ENCODE data around the gene DOK7.

DOK7 gene

DNA sequence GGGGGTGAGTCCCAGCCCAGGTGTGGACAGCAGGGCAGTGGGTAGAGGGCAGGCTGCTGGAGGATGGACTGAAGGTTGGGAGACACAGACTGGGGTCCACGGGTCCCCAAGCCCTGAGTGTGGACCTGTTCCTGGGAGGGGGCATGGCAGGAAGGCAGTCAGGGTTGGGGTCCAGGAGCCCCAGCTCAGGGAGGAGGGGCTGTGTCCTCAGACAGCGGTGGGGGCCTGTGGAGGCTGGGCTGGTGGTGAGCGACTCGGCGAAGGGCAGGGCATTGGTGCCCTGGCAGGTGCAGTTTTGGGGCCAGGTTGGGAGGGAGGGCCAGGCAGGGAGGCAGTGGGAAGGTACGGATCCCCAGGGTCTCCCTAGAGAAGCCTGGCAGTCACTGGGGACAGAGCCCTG, 34.0 kb downstream of the DOK7 start:
- Histone ChIP-seq H3K27me3 (ENCODE audit: insufficient read depth, low read length) (no peaks in the 10 kb centered on the region), H3K4me1 (ENCODE audit: control insufficient read depth in 1 of 2, insufficient read depth in 2 of 2, low read length in 2 of 2) (no peaks in the 10 kb centered on the region), H3K9ac (ENCODE audit: low read length) (no peak overlapping the region), H2BK12ac (ENCODE audit: low read length) (no peak overlapping the region), H3K27ac (ENCODE audit: low read depth, low read length) (no peak overlapping the region), H2AK5ac (ENCODE audit: low read length) (no peak overlapping the region), H4K91ac (ENCODE audit: low read depth, low read length) (no peak overlapping the region), H2AFZ (ENCODE audit: insufficient read depth, low read length, poor library complexity) (no peak overlapping the region), H3K4ac (ENCODE audit: low read depth, low read length) (no peak overlapping the region), H3K36me3 (ENCODE audit: control insufficient read depth in 1 of 2, insufficient read depth in 2 of 2, low read length in 2 of 2) (peaks cover 5 to 13% of the 10 kb centered on the region in 2 experiments), H3K9me3 (ENCODE audit: insufficient read depth, low read depth, low read length) (no peaks in the 10 kb centered on the region), H2BK120ac (ENCODE audit: insufficient read depth, low read length, poor library complexity) (no peak overlapping the region), H3K14ac (ENCODE audit: low read length) (no peak overlapping the region), H3K79me2 (ENCODE audit: control insufficient read depth, insufficient read depth, low read length, poor library complexity) (no peaks in the 10 kb centered on the region), H3K4me2 (ENCODE audit: low read length) (no peak overlapping the region), H3K18ac (ENCODE audit: low read length) (no peak overlapping the region), H4K8ac (ENCODE audit: low read depth, low read length) (no peak overlapping the region), H3K79me1 (ENCODE audit: low read length) (no peaks in the 10 kb centered on the region), H4K12ac (ENCODE audit: low read depth, low read length) (no peak overlapping the region), H3K23ac (ENCODE audit: low read length) (no peak overlapping the region), H3K4me3 (ENCODE audit: low read depth, low read length) (no peak overlapping the region), H2BK5ac (ENCODE audit: low read depth, low read length, poor library complexity) (no peak overlapping the region)
- no CpG with 5 or more reads among the region's 6 CpGs for WGBS (ENCODE audit: extremely low coverage, insufficient coverage, insufficient read length)
- no peak for DNase-seq

DNA sequence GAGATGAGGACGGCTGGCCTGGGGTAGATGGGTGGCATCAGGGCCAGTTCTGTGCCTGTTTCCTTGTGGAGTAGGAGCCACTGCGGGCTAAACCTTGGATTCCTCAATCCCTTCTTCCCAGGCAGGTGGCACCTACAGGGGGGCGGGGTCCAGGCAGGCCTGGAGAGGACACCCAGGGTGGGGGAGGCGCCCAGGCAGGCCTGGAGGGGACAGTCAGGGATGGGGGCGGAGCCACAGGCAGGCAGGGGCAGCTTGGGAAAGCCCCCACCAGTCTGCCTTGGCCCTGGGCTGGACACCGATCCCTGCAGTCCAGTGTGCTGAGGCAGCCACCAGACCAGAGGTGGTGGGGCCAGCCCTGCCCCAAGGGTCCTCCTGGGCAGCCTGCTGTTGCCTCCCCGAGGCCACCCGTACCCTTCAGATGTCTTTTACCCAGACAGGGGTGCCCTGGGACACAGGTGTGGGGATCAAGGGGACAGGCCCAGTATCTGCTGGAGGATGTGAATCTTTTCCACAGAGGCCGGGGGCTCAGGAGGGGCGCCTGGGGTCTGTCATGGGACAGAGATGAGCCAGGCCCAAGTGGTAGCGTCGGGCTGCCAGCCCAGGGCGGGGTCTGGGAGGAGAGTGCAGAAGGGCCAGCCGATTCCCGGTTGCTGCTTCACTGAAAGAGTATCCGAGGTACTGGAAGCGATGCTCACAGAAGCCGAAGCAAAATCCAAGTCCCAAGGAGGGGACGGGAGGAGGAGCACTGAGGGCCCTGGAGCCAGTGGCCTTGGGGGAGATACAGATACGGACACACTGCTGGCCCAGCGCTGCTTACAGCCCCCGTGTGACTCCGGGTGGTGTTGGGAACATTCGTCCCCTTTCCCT, 34.6 kb downstream of the DOK7 start:
- no peaks in the 10 kb centered on the region for H3K27me3 ChIP-seq (ENCODE audit: insufficient read depth, low read length)
- H4K12ac ChIP-seq (ENCODE audit: low read depth, low read length), result no peak overlapping the region
- H4K91ac ChIP-seq (ENCODE audit: low read depth, low read length), result no peak overlapping the region
- no peak overlapping the region for H2BK5ac ChIP-seq (ENCODE audit: low read depth, low read length, poor library complexity)
- no peak overlapping the region for H2AFZ ChIP-seq (ENCODE audit: insufficient read depth, low read length, poor library complexity)
- no peak overlapping the region for H3K18ac ChIP-seq (ENCODE audit: low read length)
- no peak overlapping the region for H2BK12ac ChIP-seq (ENCODE audit: low read length)
- no peak overlapping the region for H4K8ac ChIP-seq (ENCODE audit: low read depth, low read length)
- H3K9ac ChIP-seq (ENCODE audit: low read length), result no peak overlapping the region
- H3K4me3 ChIP-seq (ENCODE audit: low read depth, low read length), result no peak overlapping the region
- H3K79me2 ChIP-seq (ENCODE audit: control insufficient read depth, insufficient read depth, low read length, poor library complexity), result no peaks in the 10 kb centered on the region
- no peaks in the 10 kb centered on the region for H3K9me3 ChIP-seq (ENCODE audit: insufficient read depth, low read depth, low read length)
- no peak overlapping the region for H2BK120ac ChIP-seq (ENCODE audit: insufficient read depth, low read length, poor library complexity)
- no peaks in the 10 kb centered on the region for H3K79me1 ChIP-seq (ENCODE audit: low read length)
- H2AK5ac ChIP-seq (ENCODE audit: low read length), result no peak overlapping the region
- peaks cover 9 to 19% of the 10 kb centered on the region in 2 experiments for H3K36me3 ChIP-seq (ENCODE audit: control insufficient read depth in 1 of 2, insufficient read depth in 2 of 2, low read length in 2 of 2)
- WGBS (ENCODE audit: extremely low coverage, insufficient coverage, insufficient read length), result no CpG with 5 or more reads among the region's 24 CpGs
- H3K27ac ChIP-seq (ENCODE audit: low read depth, low read length), result no peak overlapping the region
- no peak overlapping the region for H3K4ac ChIP-seq (ENCODE audit: low read depth, low read length)
- no peaks in the 10 kb centered on the region for H3K4me1 ChIP-seq (ENCODE audit: control insufficient read depth in 1 of 2, insufficient read depth in 2 of 2, low read length in 2 of 2)
- H3K23ac ChIP-seq (ENCODE audit: low read length), result no peak overlapping the region
- H3K4me2 ChIP-seq (ENCODE audit: low read length), result no peak overlapping the region
- no peak overlapping the region for H3K14ac ChIP-seq (ENCODE audit: low read length)
- peak in 1 of 2 donors; percentile 18 for DNase-seq

DNA sequence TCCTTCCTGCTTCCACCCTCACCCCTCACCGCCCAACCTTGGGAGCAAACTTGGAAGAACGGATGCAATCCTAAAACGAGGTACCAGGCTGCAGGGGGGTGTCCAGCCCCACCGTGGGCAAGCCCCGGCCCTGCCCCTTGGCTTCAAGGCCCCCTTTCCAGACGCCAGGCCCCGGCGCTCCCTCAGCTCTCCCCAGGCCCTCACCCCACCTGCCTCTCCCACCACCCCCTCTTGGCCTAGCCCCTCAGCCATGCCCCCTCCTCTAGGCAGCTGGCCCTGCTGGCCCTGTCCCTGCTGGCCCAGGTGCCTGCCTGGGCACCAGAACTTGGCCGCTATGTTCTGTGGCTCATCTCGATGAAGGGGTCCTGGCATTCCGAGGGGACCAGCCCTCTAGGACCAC, 35.3 kb downstream of the DOK7 start:
- Histone ChIP-seq H3K27me3 (ENCODE audit: insufficient read depth, low read length) (no peaks in the 10 kb centered on the region), H4K12ac (ENCODE audit: low read depth, low read length) (no peak overlapping the region), H3K14ac (ENCODE audit: low read length) (no peak overlapping the region), H3K79me2 (ENCODE audit: control insufficient read depth, insufficient read depth, low read length, poor library complexity) (no peaks in the 10 kb centered on the region), H4K8ac (ENCODE audit: low read depth, low read length) (no peak overlapping the region), H2AK5ac (ENCODE audit: low read length) (no peak overlapping the region), H3K4me1 (ENCODE audit: control insufficient read depth in 1 of 2, insufficient read depth in 2 of 2, low read length in 2 of 2) (no peaks in the 10 kb centered on the region), H2BK120ac (ENCODE audit: insufficient read depth, low read length, poor library complexity) (no peak overlapping the region), H3K18ac (ENCODE audit: low read length) (no peak overlapping the region), H3K27ac (ENCODE audit: low read depth, low read length) (no peak overlapping the region), H3K9me3 (ENCODE audit: insufficient read depth, low read depth, low read length) (no peaks in the 10 kb centered on the region), H3K9ac (ENCODE audit: low read length) (no peak overlapping the region), H3K36me3 (ENCODE audit: control insufficient read depth in 1 of 2, insufficient read depth in 2 of 2, low read length in 2 of 2) (peaks cover 9 to 25% of the 10 kb centered on the region in 2 experiments), H2AFZ (ENCODE audit: insufficient read depth, low read length, poor library complexity) (no peak overlapping the region), H3K4me3 (ENCODE audit: low read depth, low read length) (no peak overlapping the region), H3K79me1 (ENCODE audit: low read length) (no peaks in the 10 kb centered on the region), H3K4ac (ENCODE audit: low read depth, low read length) (no peak overlapping the region), H4K91ac (ENCODE audit: low read depth, low read length) (no peak overlapping the region), H3K23ac (ENCODE audit: low read length) (no peak overlapping the region), H2BK5ac (ENCODE audit: low read depth, low read length, poor library complexity) (no peak overlapping the region), H2BK12ac (ENCODE audit: low read length) (no peak overlapping the region), H3K4me2 (ENCODE audit: low read length) (no peak overlapping the region)
- no peak for DNase-seq
- no CpG with 5 or more reads among the region's 11 CpGs for WGBS (ENCODE audit: extremely low coverage, insufficient coverage, insufficient read length)

DNA sequence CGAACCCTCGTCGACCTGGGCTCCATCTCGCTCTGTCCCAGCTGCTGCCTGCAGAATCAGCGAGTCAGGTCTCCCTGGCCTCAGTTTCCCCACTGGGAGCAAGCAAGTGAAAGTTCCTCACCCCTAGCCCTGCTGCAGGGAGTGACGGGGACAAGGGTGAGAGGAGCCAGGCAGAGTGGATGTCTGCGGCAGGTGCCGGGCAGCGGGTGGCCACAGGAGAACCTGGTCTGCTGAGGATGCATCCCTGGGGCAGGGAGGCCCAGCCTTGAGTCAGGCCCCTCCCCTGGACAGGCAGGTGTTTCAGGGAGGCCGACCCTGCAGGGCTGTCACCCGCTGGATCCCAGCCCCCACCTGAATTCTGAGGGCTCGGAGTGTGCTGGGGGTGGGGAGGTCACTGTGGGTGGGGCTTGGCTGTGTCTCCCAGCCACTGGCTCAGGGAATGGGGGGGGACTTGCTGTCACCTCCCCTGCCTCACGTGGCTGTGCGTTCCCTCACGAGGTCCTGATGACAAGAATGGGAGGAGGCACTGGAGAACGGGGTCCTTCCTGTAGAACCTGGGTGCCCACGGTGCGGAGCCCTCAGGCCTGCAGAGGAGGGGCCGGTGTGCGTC, 35.9 kb downstream of the DOK7 start:
- H2AK5ac ChIP-seq (ENCODE audit: low read length), result no peak overlapping the region
- no peak overlapping the region for H2AFZ ChIP-seq (ENCODE audit: insufficient read depth, low read length, poor library complexity)
- H3K27ac ChIP-seq (ENCODE audit: low read depth, low read length), result no peak overlapping the region
- no peak overlapping the region for H4K12ac ChIP-seq (ENCODE audit: low read depth, low read length)
- H3K27me3 ChIP-seq (ENCODE audit: insufficient read depth, low read length), result no peaks in the 10 kb centered on the region
- DNase-seq, result no peak
- H2BK5ac ChIP-seq (ENCODE audit: low read depth, low read length, poor library complexity), result no peak overlapping the region
- no peak overlapping the region for H2BK12ac ChIP-seq (ENCODE audit: low read length)
- peak overlapping the region; percentile 11 for H3K4me3 ChIP-seq (ENCODE audit: low read depth, low read length)
- H4K91ac ChIP-seq (ENCODE audit: low read depth, low read length), result no peak overlapping the region
- H3K79me1 ChIP-seq (ENCODE audit: low read length), result no peaks in the 10 kb centered on the region
- no peak overlapping the region for H3K9ac ChIP-seq (ENCODE audit: low read length)
- no peaks in the 10 kb centered on the region for H3K4me1 ChIP-seq (ENCODE audit: control insufficient read depth in 1 of 2, insufficient read depth in 2 of 2, low read length in 2 of 2)
- no peak overlapping the region for H3K18ac ChIP-seq (ENCODE audit: low read length)
- WGBS (ENCODE audit: extremely low coverage, insufficient coverage, insufficient read length), result no CpG with 5 or more reads among the region's 20 CpGs
- no peak overlapping the region for H3K4ac ChIP-seq (ENCODE audit: low read depth, low read length)
- no peak overlapping the region for H3K14ac ChIP-seq (ENCODE audit: low read length)
- H3K4me2 ChIP-seq (ENCODE audit: low read length), result no peak overlapping the region
- H3K36me3 ChIP-seq (ENCODE audit: control insufficient read depth in 1 of 2, insufficient read depth in 2 of 2, low read length in 2 of 2), result peaks cover 9 to 25% of the 10 kb centered on the region in 2 experiments
- H3K9me3 ChIP-seq (ENCODE audit: insufficient read depth, low read depth, low read length), result no peaks in the 10 kb centered on the region
- no peak overlapping the region for H2BK120ac ChIP-seq (ENCODE audit: insufficient read depth, low read length, poor library complexity)
- H3K23ac ChIP-seq (ENCODE audit: low read length), result no peak overlapping the region
- H3K79me2 ChIP-seq (ENCODE audit: control insufficient read depth, insufficient read depth, low read length, poor library complexity), result no peaks in the 10 kb centered on the region
- no peak overlapping the region for H4K8ac ChIP-seq (ENCODE audit: low read depth, low read length)
